HepG2 (cell line): Measurements from ENCODE around the gene NXPE3. TPM values are rescaled to one million over a fixed set of nuclear protein-coding genes. Genes with fewer than 3 reads are reported as not detected.

Experiments used
- AKNA ChIP-seq: sonication (generic); formaldehyde crosslinking; IDR thresholded peaks from 2 replicates; pipeline ENCODE4 v1.4.0; 2020; ENCODE audit warnings: missing genetic modification reagents, borderline replicate concordance
- BCL6 ChIP-seq: IDR thresholded peaks from 2 replicates; pipeline ENCODE4 v1.6.1; 2016; ENCODE audit warnings: missing genetic modification reagents, missing compliant biosample characterization
- EHMT2 ChIP-seq: fragments of 200-600 bp; sonication (generic); IDR thresholded peaks from 2 replicates; pipeline ENCODE4 v1.7.0; 2017; ENCODE audit warnings: antibody characterized with exemption, low read depth, low read length, borderline replicate concordance
- IKZF1 ChIP-seq: fragments of 450-650 bp; IDR thresholded peaks from 2 replicates; pipeline ENCODE4 v1.7.1; 2016
- KLF16 ChIP-seq, 2 experiments: sonication (generic) in 1 of 2; formaldehyde crosslinking in 1 of 2; IDR thresholded peaks; 2 replicates each; pipeline versions ENCODE4 v1.6.1 to v1.8.0; 2016 to 2023; ENCODE audit warnings: missing genetic modification reagents in 2 of 2, missing compliant biosample characterization in 1 of 2
- MYNN ChIP-seq: sonication (generic); formaldehyde crosslinking; IDR thresholded peaks from 2 replicates; pipeline ENCODE4 v1.4.0; 2020; ENCODE audit warnings: mild to moderate bottlenecking, low read depth, missing genetic modification reagents
- NAIF1 ChIP-seq: sonication (generic); formaldehyde crosslinking; IDR thresholded peaks from 2 replicates; pipeline ENCODE4 v1.5.0; 2020; ENCODE audit warnings: mild to moderate bottlenecking, missing genetic modification reagents, borderline replicate concordance
- PATZ1 ChIP-seq: sonication (generic); formaldehyde crosslinking; IDR thresholded peaks from 2 replicates; pipeline ENCODE4 v1.4.0; 2020; ENCODE audit warnings: missing genetic modification reagents
- PHF20 ChIP-seq: sonication (generic); formaldehyde crosslinking; IDR thresholded peaks from 2 replicates; pipeline ENCODE4 v1.5.0; 2020; ENCODE audit warnings: mild to moderate bottlenecking, missing genetic modification reagents
- RARA ChIP-seq: IDR thresholded peaks from 2 replicates; pipeline ENCODE4 v1.6.1; 2016; ENCODE audit warnings: missing genetic modification reagents, missing compliant biosample characterization
- ZMAT5 ChIP-seq: sonication (generic); formaldehyde crosslinking; IDR thresholded peaks from 2 replicates; pipeline ENCODE4 v1.5.0; 2020; ENCODE audit warnings: mild to moderate bottlenecking, low read depth, missing genetic modification reagents, borderline replicate concordance
- ZNF18 ChIP-seq: sonication (generic); formaldehyde crosslinking; IDR thresholded peaks from 2 replicates; pipeline ENCODE4 v1.8.0; 2022; ENCODE audit warnings: mild to moderate bottlenecking, missing genetic modification reagents; ENCODE audit not compliant: insufficient replicate concordance
- ZNF224 ChIP-seq: sonication (generic); formaldehyde crosslinking; IDR thresholded peaks from 2 replicates; pipeline ENCODE4 v1.5.0; 2020; ENCODE audit warnings: mild to moderate bottlenecking, missing genetic modification reagents
- ZNF550 ChIP-seq: sonication (generic); formaldehyde crosslinking; IDR thresholded peaks from 2 replicates; pipeline ENCODE4 v1.4.0; 2020; ENCODE audit warnings: mild to moderate bottlenecking, missing genetic modification reagents, borderline replicate concordance
- ZNF772 ChIP-seq: sonication (generic); formaldehyde crosslinking; IDR thresholded peaks from 2 replicates; pipeline ENCODE4 v1.5.0; 2020; ENCODE audit warnings: mild to moderate bottlenecking, missing genetic modification reagents
- ZNF788 ChIP-seq: sonication (generic); formaldehyde crosslinking; IDR thresholded peaks from 2 replicates; pipeline ENCODE4 v1.5.0; 2020; ENCODE audit warnings: mild to moderate bottlenecking, missing genetic modification reagents, borderline replicate concordance
- ZSCAN31 ChIP-seq: sonication (generic); formaldehyde crosslinking; IDR thresholded peaks from 2 replicates; pipeline ENCODE4 v1.5.0; 2020; ENCODE audit warnings: low read depth, mild to moderate bottlenecking, missing genetic modification reagents
- polyA plus RNA-seq, 8 experiments: library from polyadenylated mRNA; depleted of rRNA in 3 of 8; stranded (reverse) in 7 of 8; unstranded in 1 of 8; fragments of >200 nt; fragmentation: Illumina TruSeq in 4 of 8; extraction: Trizol in 4 of 8; gene quantifications; 2 replicates each; pipeline versions ENCODE4 v1.2.1 to v1.2.3, GENCODE V29; 2011 to 2016; ENCODE audit warnings: low read depth in 4 of 8, missing spikeins in 1 of 8, mixed read lengths in 1 of 8; ENCODE audit not compliant: insufficient read depth in 1 of 8
- total RNA-seq, 5 experiments: library from RNA; depleted of rRNA; stranded (reverse); fragments of >200 nt; fragmentation: Illumina TruSeq; extraction: Trizol; gene quantifications; 2 replicates each; pipeline ENCODE4 v1.2.3, GENCODE V29; 2016; ENCODE audit warnings: low read depth in 1 of 5

The NXPE3 gene
- total and polyA plus RNA-seq, 2 of the 13 experiments (the other 11 are each of a cell fraction or from before 2014, with no cell fraction given) = 3.5 to 4.7 TPM

GRCh38 chr3:101848754-101849713, 70.0 kb downstream of the NXPE3 start, which contains the start of gene NFKBIZ (continued):
- TF ChIP-seq KLF16 (CRISPR knock-in tag; IDR thresholded peaks at IDR 0.05) (peak in 1 of 2 experiments; percentile 70; a peak in 1 of 4 replicates), ZNF772 (CRISPR knock-in tag) (peak; percentile 91; the same call in 1 of the 2 replicates), PHF20 (CRISPR knock-in tag) (no peak), NAIF1 (CRISPR knock-in tag) (no peak), MYNN (CRISPR knock-in tag) (no peak), ZNF550 (CRISPR knock-in tag) (no peak), ZSCAN31 (peak; percentile 81; the same call in 1 of the 2 replicates), EHMT2 (no peak), ZNF18 (CRISPR knock-in tag) (peak; percentile 4), ZNF788 (CRISPR knock-in tag) (peak; percentile 61; the same call in 1 of the 2 replicates), ZNF224 (peak; percentile 77; the same call in 1 of the 2 replicates), AKNA (CRISPR knock-in tag) (no peak), BCL6 (CRISPR knock-in tag) (peak; percentile 63; the same call in 1 of the 2 replicates), RARA (CRISPR knock-in tag) (peak; percentile 62), ZMAT5 (CRISPR knock-in tag) (no peak), PATZ1 (CRISPR knock-in tag) (peak; percentile 45), IKZF1 (no peak)
